Esophagus (tissue), 2 donors: ENCODE results near the gene AQP12A. TPM values are rescaled to one million over a fixed set of nuclear protein-coding genes. Genes with fewer than 3 reads are reported as not detected.

ENCODE experiments used
- H3K27ac ChIP-seq, 2 donors: one replicate each; pipeline ENCODE4 v1.5.1; 2013; ENCODE audit warnings: low read depth in 2 of 2, mild to moderate bottlenecking in 2 of 2, inconsistent platforms in 1 of 2, low read length in 1 of 2, moderate library complexity in 1 of 2
- H3K27me3 ChIP-seq, 2 donors: one replicate each; pipeline ENCODE4 v1.6.1; 2013; ENCODE audit warnings: low read length in 2 of 2, control low read depth in 1 of 2, mild to moderate bottlenecking in 1 of 2; ENCODE audit not compliant: insufficient read depth in 2 of 2, control insufficient read depth in 1 of 2
- H3K36me3 ChIP-seq, 2 donors: one replicate each; pipeline ENCODE4 v1.6.1; 2013; ENCODE audit warnings: low read length in 1 of 2; ENCODE audit not compliant: control insufficient read depth in 2 of 2, insufficient read depth in 2 of 2
- H3K4me1 ChIP-seq, 2 donors: one replicate each; pipeline ENCODE4 v1.6.1; 2013; ENCODE audit warnings: low read length in 1 of 2; ENCODE audit not compliant: control insufficient read depth in 2 of 2, insufficient read depth in 2 of 2
- H3K4me3 ChIP-seq, 2 donors: one replicate each; pipeline ENCODE4 v1.5.1; 2013; ENCODE audit warnings: low read length in 2 of 2, mild to moderate bottlenecking in 2 of 2, low read depth in 1 of 2, moderate library complexity in 1 of 2
- H3K9me3 ChIP-seq, 2 donors: one replicate each; pipeline ENCODE4 v1.6.1; 2013; ENCODE audit warnings: mild to moderate bottlenecking in 2 of 2, low read depth in 1 of 2, low read length in 1 of 2, moderate library complexity in 1 of 2; ENCODE audit not compliant: control insufficient read depth in 2 of 2, insufficient read depth in 1 of 2
- WGBS, 2 donors: extraction: QIAGEN DNeasy Blood & Tissue Kit; methylation state at CpG; one replicate each; pipeline ENCODE4 v1.1.7; 2013; 5-methylcytosine and 5-hydroxymethylcytosine counted together
- polyA plus RNA-seq, 2 donors: library from polyadenylated mRNA; stranded (reverse); fragments of 200-250 nt; gene quantifications; one replicate each; pipeline ENCODE4 v1.2.3, GENCODE V29; 2013
- donor health status: healthy with polysubstance abuse.
- donor health status: Bipolar disorder and iron deficiency.

The AQP12A gene
- polyA plus RNA-seq, 2 donors, result not detected

DNA sequence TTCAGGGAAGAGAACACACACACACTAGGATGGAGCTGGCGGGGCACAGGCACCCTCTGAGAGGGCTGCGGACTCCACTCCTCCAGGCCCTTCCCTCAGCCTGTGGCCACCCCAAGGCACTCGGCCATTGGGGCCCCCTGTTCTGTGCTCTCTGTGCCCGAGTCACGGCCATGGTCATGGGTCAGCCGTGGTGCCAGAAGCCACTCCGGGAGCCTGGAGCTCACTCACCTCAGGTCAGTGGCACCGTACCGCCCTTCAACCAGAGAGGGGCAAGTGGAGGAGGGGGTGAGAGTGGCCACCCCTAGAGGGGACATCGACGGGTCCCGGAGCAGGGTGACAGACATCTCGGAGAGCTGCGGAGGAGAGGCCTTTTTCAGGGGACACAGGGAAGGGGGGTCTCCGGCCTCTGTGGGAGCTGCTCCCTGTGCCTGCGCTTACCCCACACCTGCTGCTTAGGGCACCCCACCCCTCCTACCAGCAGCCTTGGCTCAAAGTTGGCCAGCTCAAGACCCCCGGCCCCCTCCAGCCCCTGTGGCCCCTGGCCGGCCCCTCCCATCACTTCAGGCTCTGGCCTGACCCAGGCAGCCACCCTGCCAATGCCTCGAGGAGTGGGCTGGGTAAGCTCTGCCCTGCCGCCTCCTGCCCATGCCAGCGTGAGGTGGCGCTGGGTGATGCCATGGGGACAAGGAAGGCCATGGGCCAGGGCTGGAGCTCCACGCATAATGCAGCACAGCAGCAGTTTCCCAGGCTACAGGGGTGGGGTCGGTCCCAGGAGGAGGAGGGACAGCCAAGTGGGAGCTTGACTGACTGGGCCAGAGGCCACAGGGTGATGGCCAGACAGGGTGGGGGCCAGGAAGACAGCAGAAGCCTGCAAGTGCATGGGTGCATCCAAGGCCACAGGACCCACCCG is 29.3 kb downstream of the AQP12A start:
- Histone ChIP-seq H3K27ac (no peak overlapping the region), H3K9me3 (no peaks in the 10 kb centered on the region), H3K27me3 (no peaks in the 10 kb centered on the region), H3K4me1 (no peaks in the 10 kb centered on the region), H3K36me3 (no peaks in the 10 kb centered on the region), H3K4me3 (no peak overlapping the region)
- WGBS, 2 donors, result 77 to 80% methylated on average over 25 of the region's 25 CpGs

- 88 to 90% methylated on average over 18 to 20 of the region's 20 CpGs for WGBS, 2 donors
- H3K36me3 ChIP-seq, result no peaks in the 10 kb centered on the region
- H3K4me1 ChIP-seq, result no peaks in the 10 kb centered on the region
- no peak overlapping the region for H3K4me3 ChIP-seq
- H3K27ac ChIP-seq, result no peak overlapping the region
- H3K9me3 ChIP-seq, result no peaks in the 10 kb centered on the region
- no peaks in the 10 kb centered on the region for H3K27me3 ChIP-seq
These were observed 30.0 kb downstream of the AQP12A start for GRCh38 chr2:240721596-240722180.

GRCh38 chr2:240722376-240722775 is 30.7 kb downstream of the AQP12A start:
- no peaks in the 10 kb centered on the region for H3K36me3 ChIP-seq
- H3K9me3 ChIP-seq, result no peaks in the 10 kb centered on the region
- no peaks in the 10 kb centered on the region for H3K4me1 ChIP-seq
- H3K27me3 ChIP-seq, result no peaks in the 10 kb centered on the region
- H3K4me3 ChIP-seq, result no peak overlapping the region
- 86 to 88% methylated on average over 16 of the region's 16 CpGs for WGBS, 2 donors
- no peak overlapping the region for H3K27ac ChIP-seq

DNA sequence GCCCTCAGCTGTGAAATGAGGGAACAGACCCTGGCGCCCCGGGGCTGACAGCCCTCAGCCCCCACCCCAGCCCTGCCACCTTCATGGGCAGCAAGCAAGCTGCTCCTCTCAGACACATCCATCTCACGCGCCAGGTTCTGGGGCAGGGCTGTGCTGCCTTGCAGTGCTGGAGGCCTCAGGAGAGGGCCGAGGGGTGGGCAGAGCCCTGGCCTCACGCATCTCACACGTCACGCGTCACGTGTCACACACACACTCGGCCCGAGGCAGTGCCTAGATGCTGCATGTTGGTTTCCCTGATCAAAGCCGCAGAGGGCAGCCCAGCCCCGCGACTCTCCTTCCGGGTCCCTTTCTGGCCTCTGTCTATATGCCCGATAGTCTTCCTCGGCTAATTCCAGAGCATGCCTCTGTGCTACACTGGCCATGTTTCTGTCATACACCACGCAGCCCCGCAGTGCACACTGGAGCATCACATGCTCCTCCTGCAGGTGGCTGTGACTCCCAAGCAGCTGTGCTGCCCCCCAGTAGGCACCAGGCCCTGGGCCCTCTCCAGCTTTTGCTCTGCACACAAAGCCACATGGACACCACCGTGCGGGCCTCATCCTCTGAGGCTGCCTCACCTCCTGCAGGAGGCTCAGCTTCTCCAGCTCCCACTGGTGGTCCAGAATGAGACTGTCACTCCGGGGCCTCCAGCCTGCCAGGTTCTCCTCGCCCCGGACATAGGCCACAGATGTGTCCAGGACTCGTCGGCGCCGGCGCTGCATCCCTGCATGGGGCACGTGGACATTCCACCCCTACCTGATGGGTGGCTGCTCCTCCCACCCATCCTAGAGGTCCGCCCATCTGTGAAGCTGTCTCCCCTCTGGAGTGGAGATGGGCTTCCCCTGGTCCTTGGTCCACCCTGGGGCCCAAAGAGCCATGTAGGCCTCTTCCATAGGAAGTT is 31.4 kb downstream of the AQP12A start:
- Histone ChIP-seq H3K27ac (no peak overlapping the region), H3K36me3 (no peaks in the 10 kb centered on the region), H3K4me1 (no peaks in the 10 kb centered on the region), H3K9me3 (no peaks in the 10 kb centered on the region), H3K27me3 (no peaks in the 10 kb centered on the region), H3K4me3 (no peak overlapping the region)
- WGBS, 2 donors, result 84 to 90% methylated on average over 32 of the region's 32 CpGs

DNA sequence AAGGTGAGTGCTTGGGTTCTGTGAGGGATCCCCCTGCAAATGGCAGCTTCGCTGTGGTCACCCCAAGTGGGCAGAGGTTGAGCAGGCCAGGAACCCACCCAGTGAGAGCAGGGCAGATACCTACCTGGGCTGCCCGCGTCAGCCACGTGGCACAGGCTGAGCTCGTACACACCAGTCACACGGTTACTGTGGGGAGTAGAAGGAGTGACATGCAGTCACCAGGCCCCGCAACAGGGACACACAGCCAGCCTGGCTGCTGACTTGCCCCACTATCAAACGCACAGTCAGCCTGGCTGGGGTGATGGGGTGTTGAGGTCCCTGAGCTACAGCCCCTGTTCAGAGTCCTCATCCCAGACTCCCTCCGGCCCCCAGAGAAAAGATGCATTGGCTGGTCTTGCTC is 32.2 kb downstream of the AQP12A start:
- WGBS, 2 donors, result 94 to 96% methylated on average over 9 of the region's 9 CpGs
- H3K9me3 ChIP-seq, result no peaks in the 10 kb centered on the region
- no peak overlapping the region for H3K27ac ChIP-seq
- no peaks in the 10 kb centered on the region for H3K4me1 ChIP-seq
- no peaks in the 10 kb centered on the region for H3K27me3 ChIP-seq
- no peaks in the 10 kb centered on the region for H3K36me3 ChIP-seq
- H3K4me3 ChIP-seq, result no peak overlapping the region

GRCh38 chr2:240724431-240724830 is 32.8 kb downstream of the AQP12A start:
- no peak overlapping the region for H3K27ac ChIP-seq
- 86 to 95% methylated on average over 9 to 10 of the region's 10 CpGs for WGBS, 2 donors
- no peaks in the 10 kb centered on the region for H3K27me3 ChIP-seq
- H3K4me3 ChIP-seq, result no peak overlapping the region
- no peaks in the 10 kb centered on the region for H3K9me3 ChIP-seq
- H3K4me1 ChIP-seq, result no peaks in the 10 kb centered on the region
- H3K36me3 ChIP-seq, result no peaks in the 10 kb centered on the region

DNA sequence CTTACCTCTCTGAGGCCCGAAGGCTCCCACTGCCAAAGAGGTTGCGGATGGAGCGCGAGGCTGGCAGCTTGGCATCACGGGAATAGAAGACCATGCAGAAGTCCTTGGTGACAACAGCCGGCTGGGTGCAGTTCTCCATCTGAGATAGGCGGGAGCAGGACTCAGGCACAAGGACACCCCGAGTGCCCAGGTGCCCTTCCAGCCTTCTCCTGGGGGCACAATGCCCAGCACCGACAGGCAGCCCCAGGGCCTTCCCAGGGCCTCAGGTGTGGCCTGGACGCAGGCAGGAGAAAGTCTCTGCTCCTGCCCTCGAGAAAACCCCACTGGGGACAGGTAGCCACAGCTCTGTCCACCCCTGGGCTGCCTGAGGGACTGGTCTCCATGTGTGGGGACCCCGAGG is 33.6 kb downstream of the AQP12A start:
- Histone ChIP-seq H3K4me1 (no peaks in the 10 kb centered on the region), H3K36me3 (no peaks in the 10 kb centered on the region), H3K27ac (no peak overlapping the region), H3K27me3 (no peaks in the 10 kb centered on the region), H3K9me3 (no peaks in the 10 kb centered on the region), H3K4me3 (no peak overlapping the region)
- WGBS, 2 donors, result 86 to 87% methylated on average over 12 of the region's 12 CpGs

DNA sequence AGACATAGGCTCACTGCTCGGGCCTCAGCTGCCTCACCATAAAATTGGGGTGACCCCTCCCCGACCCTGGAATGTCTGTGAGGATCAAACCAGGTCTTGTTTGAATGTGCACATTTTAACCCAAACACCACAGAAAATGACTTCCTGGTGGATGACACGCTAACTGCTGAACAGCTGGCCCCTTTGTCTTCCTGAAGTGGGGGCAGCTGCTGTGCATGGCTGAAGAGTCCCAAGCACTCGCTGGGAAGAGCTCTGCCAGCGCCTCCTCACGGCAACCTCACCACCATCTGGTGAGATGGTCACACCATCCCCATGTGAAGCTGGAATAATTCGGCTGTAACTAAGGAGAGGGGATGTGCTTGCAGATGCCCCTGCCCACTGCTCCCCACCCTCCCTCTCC is 34.0 kb downstream of the AQP12A start:
- no peaks in the 10 kb centered on the region for H3K36me3 ChIP-seq
- no peaks in the 10 kb centered on the region for H3K4me1 ChIP-seq
- H3K4me3 ChIP-seq, result no peak overlapping the region
- no peaks in the 10 kb centered on the region for H3K9me3 ChIP-seq
- no peak overlapping the region for H3K27ac ChIP-seq
- no peaks in the 10 kb centered on the region for H3K27me3 ChIP-seq
- WGBS, 2 donors, result 78 to 80% methylated on average over 6 to 7 of the region's 7 CpGs

- Histone ChIP-seq H3K36me3 (no peaks in the 10 kb centered on the region), H3K4me3 (no peak overlapping the region), H3K27me3 (peaks cover 0 to 3% of the 10 kb centered on the region in 2 donors), H3K27ac (no peak overlapping the region), H3K4me1 (no peaks in the 10 kb centered on the region), H3K9me3 (no peaks in the 10 kb centered on the region)
- 84 to 85% methylated on average over 14 of the region's 14 CpGs for WGBS, 2 donors
These were observed 35.2 kb downstream of the AQP12A start for GRCh38 chr2:240726876-240727275.
